ENCODE data around the gene ICAM1. TPM values are rescaled to one million over a fixed set of nuclear protein-coding genes. Genes with fewer than 3 reads are reported as not detected.

ICAM1 gene
- polyA plus RNA-seq, 1 donor, result 9.5 TPM

GRCh38 chr19:10327793-10328192 is 56.9 kb downstream of the ICAM1 start:
- no peak for DNase-seq

GRCh38 chr19:10328558-10329429 is 57.9 kb downstream of the ICAM1 start:
- no peak for DNase-seq

- DNase-seq, result no peak
Measured at GRCh38 chr19:10329555-10329954, 58.6 kb downstream of the ICAM1 start.

- no peak for DNase-seq
Measured at GRCh38 chr19:10332158-10332964, 61.4 kb downstream of the ICAM1 start.

GRCh38 chr19:10332965-10333757 is 62.2 kb downstream of the ICAM1 start, which contains the start of gene RAVER1:
TSS of gene RAVER1 (minus strand) at chr19:10333529. CDS start at chr19:10333507, 22 bp downstream.
- peak; percentile 97 for DNase-seq

- DNase-seq, result no peak
Measured at GRCh38 chr19:10333758-10334587, 63.1 kb downstream of the ICAM1 start.

- DNase-seq, result peak; percentile 87
Measured at GRCh38 chr19:10334588-10335351, 63.9 kb downstream of the ICAM1 start.

- no peak for DNase-seq
Measured at GRCh38 chr19:10335352-10335985, 64.5 kb downstream of the ICAM1 start.

Other genes with a start within 250 kb of the ICAM1 start
- gene SHFL, start 184.8 kb upstream of the ICAM1 start, polyA plus RNA-seq (ENCODE audit: insufficient read length), result 10.7 TPM
- 1.7 TPM for gene ANGPTL6, start 168.4 kb upstream of the ICAM1 start, polyA plus RNA-seq (ENCODE audit: insufficient read length)
- 30.6 TPM for gene PPAN, start 164.8 kb upstream of the ICAM1 start, polyA plus RNA-seq (ENCODE audit: insufficient read length)
- gene P2RY11, start 159.4 kb upstream of the ICAM1 start, polyA plus RNA-seq (ENCODE audit: insufficient read length), result 11.7 TPM
- 287 TPM for gene EIF3G, start 151.2 kb upstream of the ICAM1 start, polyA plus RNA-seq (ENCODE audit: insufficient read length)
- 65.8 TPM for gene DNMT1, start 76.2 kb upstream of the ICAM1 start, polyA plus RNA-seq (ENCODE audit: insufficient read length)
- gene S1PR2, start 39.8 kb upstream of the ICAM1 start, polyA plus RNA-seq (ENCODE audit: insufficient read length), result 10.8 TPM
- 36.0 TPM for gene MRPL4, start 18.9 kb upstream of the ICAM1 start, polyA plus RNA-seq (ENCODE audit: insufficient read length)
- gene ICAM4, start 15.8 kb downstream of the ICAM1 start, polyA plus RNA-seq (ENCODE audit: insufficient read length), result 0.45 TPM
- gene ICAM5, start 18.8 kb downstream of the ICAM1 start, polyA plus RNA-seq (ENCODE audit: insufficient read length), result 0.23 TPM
- 5.0 TPM for gene ZGLP1, start 38.7 kb downstream of the ICAM1 start, polyA plus RNA-seq (ENCODE audit: insufficient read length)
- gene FDX2, start 44.9 kb downstream of the ICAM1 start, polyA plus RNA-seq (ENCODE audit: insufficient read length), result 19.4 TPM
- gene RAVER1, start 62.4 kb downstream of the ICAM1 start, polyA plus RNA-seq (ENCODE audit: insufficient read length), result 18.4 TPM
- gene ICAM3, start 68.5 kb downstream of the ICAM1 start, polyA plus RNA-seq (ENCODE audit: insufficient read length), result 5.8 TPM
- gene TYK2, start 109.5 kb downstream of the ICAM1 start, polyA plus RNA-seq (ENCODE audit: insufficient read length), result 71.8 TPM
- gene CDC37, start 132.4 kb downstream of the ICAM1 start, polyA plus RNA-seq (ENCODE audit: insufficient read length), result 137 TPM
- gene PDE4A, start 149.4 kb downstream of the ICAM1 start, polyA plus RNA-seq (ENCODE audit: insufficient read length), result 5.0 TPM
- 65.6 TPM for gene KEAP1, start 232.2 kb downstream of the ICAM1 start, polyA plus RNA-seq (ENCODE audit: insufficient read length)
- 1.2 TPM for gene S1PR5, start 246.3 kb downstream of the ICAM1 start, polyA plus RNA-seq (ENCODE audit: insufficient read length)